Stomach (tissue), 4 donors: ENCODE data around the gene DPY19L2.
"Not testable (repeated sequence)": the region's sequence is repeated elsewhere in the genome, so short reads cannot be mapped to it uniquely, and the experiment has no call there.

ENCODE experiments used
- EP300 ChIP-seq: sonication (generic); formaldehyde crosslinking; IDR thresholded peaks from one replicate; pipeline ENCODE4 v1.6.1; 2017; ENCODE audit warnings: antibody characterized with exemption
- POLR2AphosphoS5 ChIP-seq, 3 donors: sonication (generic); formaldehyde crosslinking; IDR thresholded peaks; one replicate each; pipeline ENCODE4 v1.6.1; 2016; ENCODE audit warnings: antibody characterized with exemption in 3 of 3
- TF ChIP-seq, protein P1 (sequence below), 7 experiments: fragments of 450-650 bp in 4 of 7; fragments of 200-600 bp in 3 of 7; sonication (generic) in 3 of 7; IDR thresholded peaks; one replicate each; pipeline ENCODE4 v1.5.1; 2016 to 2019; ENCODE audit warnings: antibody characterized with exemption in 7 of 7, control low read depth in 2 of 7, mild to moderate bottlenecking in 1 of 7

DNA sequence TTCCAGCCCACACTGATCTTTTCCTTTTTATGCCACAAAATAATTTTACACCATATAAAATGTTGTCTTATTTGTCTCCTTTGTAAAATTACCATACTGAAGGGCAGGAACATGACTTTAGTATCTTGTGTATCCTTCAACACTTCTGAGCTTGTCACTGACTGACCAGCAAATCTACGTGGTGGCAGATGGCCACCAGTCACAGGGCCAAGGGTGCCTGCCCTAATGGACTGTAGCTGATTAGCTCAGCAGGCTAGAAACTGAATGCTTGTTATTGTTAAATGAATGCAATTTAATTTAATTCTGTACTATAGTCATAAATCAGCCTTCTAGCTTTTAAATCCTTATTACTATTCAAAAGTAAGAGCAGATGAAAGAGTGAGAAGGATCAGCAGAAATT is 85.0 kb downstream of the DPY19L2 start:
- TF ChIP-seq, protein P1, sequence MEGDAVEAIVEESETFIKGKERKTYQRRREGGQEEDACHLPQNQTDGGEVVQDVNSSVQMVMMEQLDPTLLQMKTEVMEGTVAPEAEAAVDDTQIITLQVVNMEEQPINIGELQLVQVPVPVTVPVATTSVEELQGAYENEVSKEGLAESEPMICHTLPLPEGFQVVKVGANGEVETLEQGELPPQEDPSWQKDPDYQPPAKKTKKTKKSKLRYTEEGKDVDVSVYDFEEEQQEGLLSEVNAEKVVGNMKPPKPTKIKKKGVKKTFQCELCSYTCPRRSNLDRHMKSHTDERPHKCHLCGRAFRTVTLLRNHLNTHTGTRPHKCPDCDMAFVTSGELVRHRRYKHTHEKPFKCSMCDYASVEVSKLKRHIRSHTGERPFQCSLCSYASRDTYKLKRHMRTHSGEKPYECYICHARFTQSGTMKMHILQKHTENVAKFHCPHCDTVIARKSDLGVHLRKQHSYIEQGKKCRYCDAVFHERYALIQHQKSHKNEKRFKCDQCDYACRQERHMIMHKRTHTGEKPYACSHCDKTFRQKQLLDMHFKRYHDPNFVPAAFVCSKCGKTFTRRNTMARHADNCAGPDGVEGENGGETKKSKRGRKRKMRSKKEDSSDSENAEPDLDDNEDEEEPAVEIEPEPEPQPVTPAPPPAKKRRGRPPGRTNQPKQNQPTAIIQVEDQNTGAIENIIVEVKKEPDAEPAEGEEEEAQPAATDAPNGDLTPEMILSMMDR (IDR thresholded peaks at IDR 0.05) = not testable (repeated sequence)
- not testable (repeated sequence) for TF ChIP-seq POLR2AphosphoS5 (IDR thresholded peaks at IDR 0.05); EP300
